HepG2 (cell line): ENCODE measurements around the gene ACYP2. TPM values are rescaled to one million over a fixed set of nuclear protein-coding genes. Genes with fewer than 3 reads are reported as not detected.

Source experiments
- CBX2 ChIP-seq, 2 experiments: fragments of 200-600 bp in 1 of 2; sonication (generic); formaldehyde crosslinking in 1 of 2; IDR thresholded peaks; 2 replicates each; pipeline versions ENCODE4 v1.7.0 to v1.8.1; 2018 to 2022; ENCODE audit warnings: low read depth in 2 of 2, low read length in 1 of 2, mild to moderate bottlenecking in 1 of 2, missing genetic modification reagents in 1 of 2
- ESRRA ChIP-seq: sonication (generic); formaldehyde crosslinking; IDR thresholded peaks from 2 replicates; pipeline ENCODE4 v1.5.1; 2020; ENCODE audit warnings: mild to moderate bottlenecking, low read depth, missing genetic modification reagents
- HMGA1 ChIP-seq: sonication (generic); formaldehyde crosslinking; conservative IDR thresholded peaks from 2 replicates; pipeline ENCODE4 v1.4.0; 2020; ENCODE audit warnings: missing genetic modification reagents
- HOXA9 ChIP-seq: sonication (generic); formaldehyde crosslinking; IDR thresholded peaks from 2 replicates; pipeline ENCODE4 v1.8.1; 2022; ENCODE audit warnings: missing genetic modification reagents, mild to moderate bottlenecking, moderate library complexity, borderline replicate concordance
- TP53 ChIP-seq: sonication (generic); formaldehyde crosslinking; conservative IDR thresholded peaks from 2 replicates; pipeline ENCODE4 v1.4.0; 2020; ENCODE audit warnings: missing genetic modification reagents
- TSC22D2 ChIP-seq: sonication (generic); formaldehyde crosslinking; IDR thresholded peaks from 2 replicates; pipeline ENCODE4 v1.5.1; 2020; ENCODE audit warnings: missing genetic modification reagents, mild to moderate bottlenecking, borderline replicate concordance
- YY1 ChIP-seq: IDR thresholded peaks from 2 replicates; pipeline ENCODE4 v1.6.1; 2011; ENCODE audit warnings: low read length, low read depth, moderate library complexity, mild to moderate bottlenecking; ENCODE audit not compliant: insufficient read depth, insufficient replicate concordance
- ZNF235 ChIP-seq: sonication (generic); formaldehyde crosslinking; IDR thresholded peaks from 2 replicates; pipeline ENCODE4 v1.8.1; 2023; ENCODE audit warnings: mild to moderate bottlenecking, missing genetic modification reagents, borderline replicate concordance
- ZNF292 ChIP-seq: sonication (generic); formaldehyde crosslinking; IDR thresholded peaks from 2 replicates; pipeline ENCODE4 v1.8.1; 2022; ENCODE audit warnings: mild to moderate bottlenecking, low read depth, missing genetic modification reagents, borderline replicate concordance
- ZNF564 ChIP-seq: sonication (generic); formaldehyde crosslinking; IDR thresholded peaks from 2 replicates; pipeline ENCODE4 v1.8.1; 2023; ENCODE audit warnings: mild to moderate bottlenecking, missing genetic modification reagents
- ZNF766 ChIP-seq: sonication (generic); formaldehyde crosslinking; IDR thresholded peaks from 2 replicates; pipeline ENCODE4 v1.5.0; 2020; ENCODE audit warnings: missing genetic modification reagents, borderline replicate concordance
- ZNF775 ChIP-seq: sonication (generic); formaldehyde crosslinking; IDR thresholded peaks from 2 replicates; pipeline ENCODE4 v1.4.0; 2020; ENCODE audit warnings: missing genetic modification reagents, mild to moderate bottlenecking, moderate library complexity, borderline replicate concordance
- polyA plus RNA-seq, 8 experiments: library from polyadenylated mRNA; depleted of rRNA in 3 of 8; stranded (reverse) in 7 of 8; unstranded in 1 of 8; fragments of >200 nt; fragmentation: Illumina TruSeq in 4 of 8; extraction: Trizol in 4 of 8; gene quantifications; 2 replicates each; pipeline versions ENCODE4 v1.2.1 to v1.2.3, GENCODE V29; 2011 to 2016; ENCODE audit warnings: low read depth in 4 of 8, missing spikeins in 1 of 8, mixed read lengths in 1 of 8; ENCODE audit not compliant: insufficient read depth in 1 of 8
- total RNA-seq, 5 experiments: library from RNA; depleted of rRNA; stranded (reverse); fragments of >200 nt; fragmentation: Illumina TruSeq; extraction: Trizol; gene quantifications; 2 replicates each; pipeline ENCODE4 v1.2.3, GENCODE V29; 2016; ENCODE audit warnings: low read depth in 1 of 5
- TF ChIP-seq, protein P1 (sequence below): sonication (generic); formaldehyde crosslinking; IDR thresholded peaks from 2 replicates; pipeline ENCODE4; 2020; ENCODE audit warnings: missing genetic modification reagents, mild to moderate bottlenecking, borderline replicate concordance
- TF ChIP-seq, protein P2 (sequence below): sonication (generic); formaldehyde crosslinking; IDR thresholded peaks from 2 replicates; pipeline ENCODE4 v1.4.0; 2020; ENCODE audit warnings: low read depth, mild to moderate bottlenecking, missing genetic modification reagents
- TF ChIP-seq, protein P3 (sequence below): IDR thresholded peaks from 2 replicates; pipeline ENCODE4 v1.6.1; 2016; ENCODE audit warnings: missing genetic modification reagents, missing compliant biosample characterization
- TF ChIP-seq, protein P4 (sequence below): sonication (generic); formaldehyde crosslinking; IDR thresholded peaks from 2 replicates; pipeline ENCODE4 v1.4.0; 2020; ENCODE audit warnings: missing genetic modification reagents
- TF ChIP-seq, protein P5 (sequence below): sonication (generic); formaldehyde crosslinking; IDR thresholded peaks from 2 replicates; pipeline ENCODE4 v1.4.0; 2020; ENCODE audit warnings: mild to moderate bottlenecking, missing genetic modification reagents

ACYP2 gene
- total and polyA plus RNA-seq, 2 of the 13 experiments (the other 11 are each of a cell fraction or from before 2014, with no cell fraction given): 12.3 to 12.7 TPM

DNA sequence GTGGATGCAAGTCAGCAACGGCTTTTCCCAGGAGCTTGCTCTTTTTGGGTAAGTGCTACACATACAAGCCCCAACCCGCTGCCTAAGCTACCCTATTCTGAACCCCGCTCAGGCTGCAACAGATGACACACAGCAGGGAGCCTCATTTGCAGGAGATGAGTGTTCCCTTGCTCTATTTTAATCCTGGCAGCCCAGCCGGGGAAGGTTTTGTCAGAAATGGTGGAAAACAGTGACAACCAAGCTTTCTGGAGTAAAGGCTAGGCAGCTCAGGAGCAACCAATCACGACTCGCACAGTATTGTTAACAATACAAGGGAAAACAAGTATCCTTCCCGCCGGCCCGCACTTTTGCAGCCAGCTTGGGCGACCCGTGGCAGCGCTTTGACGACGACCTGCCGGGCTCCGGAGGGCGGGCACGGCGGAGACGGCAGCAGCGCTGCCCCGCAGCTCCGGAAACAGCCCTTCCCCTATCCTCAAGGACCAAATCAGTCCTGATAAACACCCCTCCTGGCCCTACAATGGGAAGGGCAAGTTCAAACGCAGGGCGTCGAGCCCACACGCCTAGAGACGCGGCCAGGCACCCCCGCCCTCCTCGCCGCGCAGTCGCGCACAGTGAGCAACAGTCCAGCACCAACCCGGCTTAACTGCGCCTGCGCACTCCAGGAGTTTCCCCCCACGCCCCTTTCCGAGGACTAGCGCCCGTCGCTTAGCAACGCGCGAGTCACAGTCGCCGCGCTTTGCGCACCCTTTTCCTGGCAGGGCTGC lies 214.9 kb downstream of the ACYP2 start (continued):
- TF ChIP-seq, protein P1, sequence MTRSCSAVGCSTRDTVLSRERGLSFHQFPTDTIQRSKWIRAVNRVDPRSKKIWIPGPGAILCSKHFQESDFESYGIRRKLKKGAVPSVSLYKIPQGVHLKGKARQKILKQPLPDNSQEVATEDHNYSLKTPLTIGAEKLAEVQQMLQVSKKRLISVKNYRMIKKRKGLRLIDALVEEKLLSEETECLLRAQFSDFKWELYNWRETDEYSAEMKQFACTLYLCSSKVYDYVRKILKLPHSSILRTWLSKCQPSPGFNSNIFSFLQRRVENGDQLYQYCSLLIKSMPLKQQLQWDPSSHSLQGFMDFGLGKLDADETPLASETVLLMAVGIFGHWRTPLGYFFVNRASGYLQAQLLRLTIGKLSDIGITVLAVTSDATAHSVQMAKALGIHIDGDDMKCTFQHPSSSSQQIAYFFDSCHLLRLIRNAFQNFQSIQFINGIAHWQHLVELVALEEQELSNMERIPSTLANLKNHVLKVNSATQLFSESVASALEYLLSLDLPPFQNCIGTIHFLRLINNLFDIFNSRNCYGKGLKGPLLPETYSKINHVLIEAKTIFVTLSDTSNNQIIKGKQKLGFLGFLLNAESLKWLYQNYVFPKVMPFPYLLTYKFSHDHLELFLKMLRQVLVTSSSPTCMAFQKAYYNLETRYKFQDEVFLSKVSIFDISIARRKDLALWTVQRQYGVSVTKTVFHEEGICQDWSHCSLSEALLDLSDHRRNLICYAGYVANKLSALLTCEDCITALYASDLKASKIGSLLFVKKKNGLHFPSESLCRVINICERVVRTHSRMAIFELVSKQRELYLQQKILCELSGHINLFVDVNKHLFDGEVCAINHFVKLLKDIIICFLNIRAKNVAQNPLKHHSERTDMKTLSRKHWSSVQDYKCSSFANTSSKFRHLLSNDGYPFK (CRISPR knock-in tag): peak; percentile 88; the same call in 1 of the 2 replicates
- TF ChIP-seq HOXA9 (CRISPR knock-in tag) (no peak), CBX2 (IDR thresholded peaks at IDR 0.05; ENCODE audit: low read depth, low read length) (no peak), CBX2 (CRISPR knock-in tag; IDR thresholded peaks at IDR 0.05; ENCODE audit: low read depth) (0 out of 2 replicates have a peak, but pooled peaks have one; percentile 28), ESRRA (peak; percentile 67; the same call in 1 of the 2 replicates), HMGA1 (no peak), ZNF564 (CRISPR knock-in tag) (peak; percentile 93), ZNF235 (CRISPR knock-in tag) (peak; percentile 43; the same call in 1 of the 2 replicates), ZNF775 (CRISPR knock-in tag) (peak; percentile 91), YY1 (peak; percentile 0), ZNF766 (peak; percentile 87; the same call in 1 of the 2 replicates), TP53 (CRISPR knock-in tag) (0 out of 2 replicates have a peak, but pooled peaks have one; percentile 74), ZNF292 (CRISPR knock-in tag) (peak; percentile 76; the same call in 1 of the 2 replicates), TSC22D2 (0 out of 2 replicates have a peak, but pooled peaks have one; percentile 66)
- TF ChIP-seq, protein P2, sequence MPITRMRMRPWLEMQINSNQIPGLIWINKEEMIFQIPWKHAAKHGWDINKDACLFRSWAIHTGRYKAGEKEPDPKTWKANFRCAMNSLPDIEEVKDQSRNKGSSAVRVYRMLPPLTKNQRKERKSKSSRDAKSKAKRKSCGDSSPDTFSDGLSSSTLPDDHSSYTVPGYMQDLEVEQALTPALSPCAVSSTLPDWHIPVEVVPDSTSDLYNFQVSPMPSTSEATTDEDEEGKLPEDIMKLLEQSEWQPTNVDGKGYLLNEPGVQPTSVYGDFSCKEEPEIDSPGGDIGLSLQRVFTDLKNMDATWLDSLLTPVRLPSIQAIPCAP: peak; percentile 89; the same call in 1 of the 2 replicates
- TF ChIP-seq, protein P3, sequence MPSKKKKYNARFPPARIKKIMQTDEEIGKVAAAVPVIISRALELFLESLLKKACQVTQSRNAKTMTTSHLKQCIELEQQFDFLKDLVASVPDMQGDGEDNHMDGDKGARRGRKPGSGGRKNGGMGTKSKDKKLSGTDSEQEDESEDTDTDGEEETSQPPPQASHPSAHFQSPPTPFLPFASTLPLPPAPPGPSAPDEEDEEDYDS (CRISPR knock-in tag): peak; percentile 53; the same call in 1 of the 2 replicates
- TF ChIP-seq, protein P4, sequence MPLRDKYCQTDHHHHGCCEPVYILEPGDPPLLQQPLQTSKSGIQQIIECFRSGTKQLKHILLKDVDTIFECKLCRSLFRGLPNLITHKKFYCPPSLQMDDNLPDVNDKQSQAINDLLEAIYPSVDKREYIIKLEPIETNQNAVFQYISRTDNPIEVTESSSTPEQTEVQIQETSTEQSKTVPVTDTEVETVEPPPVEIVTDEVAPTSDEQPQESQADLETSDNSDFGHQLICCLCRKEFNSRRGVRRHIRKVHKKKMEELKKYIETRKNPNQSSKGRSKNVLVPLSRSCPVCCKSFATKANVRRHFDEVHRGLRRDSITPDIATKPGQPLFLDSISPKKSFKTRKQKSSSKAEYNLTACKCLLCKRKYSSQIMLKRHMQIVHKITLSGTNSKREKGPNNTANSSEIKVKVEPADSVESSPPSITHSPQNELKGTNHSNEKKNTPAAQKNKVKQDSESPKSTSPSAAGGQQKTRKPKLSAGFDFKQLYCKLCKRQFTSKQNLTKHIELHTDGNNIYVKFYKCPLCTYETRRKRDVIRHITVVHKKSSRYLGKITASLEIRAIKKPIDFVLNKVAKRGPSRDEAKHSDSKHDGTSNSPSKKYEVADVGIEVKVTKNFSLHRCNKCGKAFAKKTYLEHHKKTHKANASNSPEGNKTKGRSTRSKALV (CRISPR knock-in tag): peak; percentile 93
- TF ChIP-seq, protein P5, sequence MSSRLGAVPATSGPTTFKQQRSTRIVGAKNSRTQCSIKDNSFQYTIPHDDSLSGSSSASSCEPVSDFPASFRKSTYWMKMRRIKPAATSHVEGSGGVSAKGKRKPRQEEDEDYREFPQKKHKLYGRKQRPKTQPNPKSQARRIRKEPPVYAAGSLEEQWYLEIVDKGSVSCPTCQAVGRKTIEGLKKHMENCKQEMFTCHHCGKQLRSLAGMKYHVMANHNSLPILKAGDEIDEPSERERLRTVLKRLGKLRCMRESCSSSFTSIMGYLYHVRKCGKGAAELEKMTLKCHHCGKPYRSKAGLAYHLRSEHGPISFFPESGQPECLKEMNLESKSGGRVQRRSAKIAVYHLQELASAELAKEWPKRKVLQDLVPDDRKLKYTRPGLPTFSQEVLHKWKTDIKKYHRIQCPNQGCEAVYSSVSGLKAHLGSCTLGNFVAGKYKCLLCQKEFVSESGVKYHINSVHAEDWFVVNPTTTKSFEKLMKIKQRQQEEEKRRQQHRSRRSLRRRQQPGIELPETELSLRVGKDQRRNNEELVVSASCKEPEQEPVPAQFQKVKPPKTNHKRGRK (CRISPR knock-in tag): peak; percentile 73; the same call in 1 of the 2 replicates
